MM.1S (cell line): ENCODE results near the gene SLC27A2.

Source experiments
- DNase-seq: peaks from one replicate; pipeline ENCODE4 v3.0.0-alpha.2; 2015
- H2AFZ ChIP-seq: fragments of 300-600 bp; sonication (generic); 2 replicates; pipeline ENCODE4 v1.6.0; 2016; ENCODE audit warnings: antibody characterized with exemption, low read length
- H3F3A ChIP-seq: fragments of 300-600 bp; sonication (generic); 2 replicates; pipeline ENCODE4 v1.6.1; 2016; ENCODE audit warnings: mild to moderate bottlenecking, antibody characterized with exemption, low read length, moderate library complexity, mixed read lengths; ENCODE audit not compliant: insufficient read depth
- H3K27ac ChIP-seq: fragments of 300-600 bp; sonication (generic); 2 replicates; pipeline ENCODE4 v1.5.1; 2016; ENCODE audit warnings: mild to moderate bottlenecking, low read length
- H3K27me3 ChIP-seq: fragments of 300-600 bp; sonication (generic); replicated peaks from 2 replicates; pipeline ENCODE4 v1.6.0; 2016; ENCODE audit warnings: low read length; ENCODE audit not compliant: insufficient read depth
- H3K36me3 ChIP-seq: fragments of 300-600 bp; sonication (generic); replicated peaks from 2 replicates; pipeline ENCODE4 v1.6.1; 2016; ENCODE audit warnings: mild to moderate bottlenecking, low read length, mixed read lengths; ENCODE audit not compliant: insufficient read depth
- H3K4me1 ChIP-seq: fragments of 300-600 bp; sonication (generic); 2 replicates; pipeline ENCODE4 v1.6.1; 2016; ENCODE audit warnings: low read length, mixed read lengths
- H3K4me2 ChIP-seq: fragments of 300-600 bp; sonication (generic); 2 replicates; pipeline ENCODE4 v1.6.0; 2016; ENCODE audit warnings: low read depth, low read length
- H3K4me3 ChIP-seq: fragments of 300-600 bp; sonication (generic); 2 replicates; pipeline ENCODE4 v1.5.1; 2016; ENCODE audit warnings: low read length, mixed read lengths
- H3K79me2 ChIP-seq: fragments of 300-600 bp; sonication (generic); 2 replicates; pipeline ENCODE4 v1.6.1; 2016; ENCODE audit warnings: mixed run types, low read length, mixed read lengths
- H3K9ac ChIP-seq: fragments of 300-600 bp; sonication (generic); 2 replicates; pipeline ENCODE4 v1.6.1; 2016; ENCODE audit warnings: low read length, mixed read lengths
- H3K9me2 ChIP-seq: fragments of 300-600 bp; sonication (generic); replicated peaks from 2 replicates; pipeline ENCODE4 v1.6.1; 2016; ENCODE audit warnings: mild to moderate bottlenecking, low read length, mixed read lengths; ENCODE audit not compliant: insufficient read depth
- H3K9me3 ChIP-seq: fragments of 300-600 bp; sonication (generic); replicated peaks from 2 replicates; pipeline ENCODE4 v1.6.1; 2016; ENCODE audit warnings: mild to moderate bottlenecking, low read length, mixed read lengths; ENCODE audit not compliant: insufficient read depth
- H4K20me1 ChIP-seq: fragments of 300-600 bp; sonication (generic); 2 replicates; pipeline ENCODE4 v1.6.1; 2016; ENCODE audit warnings: mild to moderate bottlenecking, low read length, moderate library complexity, mixed read lengths; ENCODE audit not compliant: insufficient read depth
- CTCF ChIP-seq: fragments of 300-600 bp; sonication (generic); IDR thresholded peaks from 2 replicates; pipeline ENCODE4 v1.5.1; 2016; ENCODE audit warnings: antibody characterized with exemption, low read length, mixed read lengths
- EZH2 ChIP-seq: fragments of 300-600 bp; sonication (generic); optimal IDR thresholded peaks from 2 replicates; pipeline ENCODE3; 2017; ENCODE audit warnings: low read depth, mild to moderate bottlenecking, antibody characterized with exemption, low read length, mixed read lengths
- EZH2phosphoT487 ChIP-seq: fragments of 300-600 bp; sonication (generic); IDR thresholded peaks from 2 replicates; pipeline ENCODE4 v1.6.1; 2018; ENCODE audit warnings: antibody characterized with exemption, low read length

SLC27A2 gene

GRCh38 chr15:50278496-50278895, 96.5 kb downstream of the SLC27A2 start:
- Histone ChIP-seq H3K27me3 (no peaks in the 10 kb centered on the region), H3K4me2 (no peak overlapping the region), H3K27ac (no peak overlapping the region), H3K79me2 (no peaks in the 10 kb centered on the region), H3K9ac (no peak overlapping the region), H2AFZ (no peak overlapping the region), H3K36me3 (no peaks in the 10 kb centered on the region), H3K9me2 (no peaks in the 10 kb centered on the region), H4K20me1 (no peaks in the 10 kb centered on the region), H3F3A (no peaks in the 10 kb centered on the region), H3K9me3 (no peaks in the 10 kb centered on the region), H3K4me1 (no peaks in the 10 kb centered on the region), H3K4me3 (no peak overlapping the region)
- no peak for DNase-seq
- TF ChIP-seq CTCF (no peak), EZH2 (no peak), EZH2phosphoT487 (no peak)

GRCh38 chr15:50280271-50280670, 98.3 kb downstream of the SLC27A2 start:
- no peak overlapping the region for H3K9ac ChIP-seq
- no peak overlapping the region for H3K4me2 ChIP-seq
- no peak overlapping the region for H3K27ac ChIP-seq
- H3F3A ChIP-seq: no peaks in the 10 kb centered on the region
- no peaks in the 10 kb centered on the region for H3K79me2 ChIP-seq
- TF ChIP-seq EZH2phosphoT487 (no peak), EZH2 (no peak), CTCF (no peak)
- H3K36me3 ChIP-seq: no peaks in the 10 kb centered on the region
- no peak overlapping the region for H2AFZ ChIP-seq
- H3K4me3 ChIP-seq: no peak overlapping the region
- no peak for DNase-seq
- H4K20me1 ChIP-seq: no peaks in the 10 kb centered on the region
- no peaks in the 10 kb centered on the region for H3K4me1 ChIP-seq
- H3K27me3 ChIP-seq: no peaks in the 10 kb centered on the region
- H3K9me2 ChIP-seq: no peaks in the 10 kb centered on the region
- no peaks in the 10 kb centered on the region for H3K9me3 ChIP-seq

- no peak overlapping the region for H3K27ac ChIP-seq
- H3K4me3 ChIP-seq: no peak overlapping the region
- TF ChIP-seq EZH2 (no peak), CTCF (no peak), EZH2phosphoT487 (no peak)
- no peaks in the 10 kb centered on the region for H3K79me2 ChIP-seq
- H2AFZ ChIP-seq: no peak overlapping the region
- no peaks in the 10 kb centered on the region for H3K9me2 ChIP-seq
- H4K20me1 ChIP-seq: no peaks in the 10 kb centered on the region
- DNase-seq: no peak
- no peaks in the 10 kb centered on the region for H3K9me3 ChIP-seq
- H3K27me3 ChIP-seq: no peaks in the 10 kb centered on the region
- H3F3A ChIP-seq: no peaks in the 10 kb centered on the region
- 0 out of 2 replicates have a peak, but pooled peaks cover under 1% of the 10 kb centered on the region for H3K36me3 ChIP-seq
- H3K4me1 ChIP-seq: no peaks in the 10 kb centered on the region
- no peak overlapping the region for H3K4me2 ChIP-seq
- no peak overlapping the region for H3K9ac ChIP-seq
Measured at GRCh38 chr15:50281427-50281826, 99.4 kb downstream of the SLC27A2 start.
